A549 (cell line): ENCODE measurements around the gene THADA.

Experiments
- CTCF ChIP-seq: fragments of >200 bp; sonication (Bioruptor Twin); formaldehyde crosslinking; IDR thresholded peaks from 3 replicates; pipeline ENCODE4 v1.5.1; 2016
- EHMT2 ChIP-seq: fragments of 200-600 bp; sonication (generic); IDR thresholded peaks from 2 replicates; pipeline ENCODE4 v1.6.1; 2016; ENCODE audit warnings: antibody characterized with exemption, low read depth, mild to moderate bottlenecking, moderate library complexity
- EP300 ChIP-seq, 2 experiments: fragments of >200 bp; sonication (Bioruptor Twin); formaldehyde crosslinking; IDR thresholded peaks; 2 replicates in 1 of 2; 3 replicates in 1 of 2; pipeline ENCODE4 v1.6.1; 2016 to 2017
- POLR2A ChIP-seq: IDR thresholded peaks from 2 replicates; pipeline ENCODE4 v1.6.1; 2012; ENCODE audit warnings: mild to moderate bottlenecking, low read length
- RAD21 ChIP-seq, 2 experiments: fragments of >200 bp in 1 of 2; sonication (Bioruptor Twin) in 1 of 2; formaldehyde crosslinking in 1 of 2; IDR thresholded peaks in 1 of 2; conservative IDR thresholded peaks in 1 of 2; 2 replicates in 1 of 2; 3 replicates in 1 of 2; pipeline ENCODE4 v1.6.1; 2012 to 2018; ENCODE audit warnings: inconsistent platforms in 1 of 2
- RCOR1 ChIP-seq: fragments of 150-350 bp; IDR thresholded peaks from 2 replicates; pipeline ENCODE4 v1.6.1; 2014; ENCODE audit warnings: antibody characterized with exemption, low read length, low read depth
- TP53 ChIP-seq: fragments of 250-450 bp; sonication (Bioruptor Pico); IDR thresholded peaks from 2 replicates; pipeline ENCODE4 v1.5.0; 2021; ENCODE audit warnings: mild to moderate bottlenecking, moderate library complexity

DNA sequence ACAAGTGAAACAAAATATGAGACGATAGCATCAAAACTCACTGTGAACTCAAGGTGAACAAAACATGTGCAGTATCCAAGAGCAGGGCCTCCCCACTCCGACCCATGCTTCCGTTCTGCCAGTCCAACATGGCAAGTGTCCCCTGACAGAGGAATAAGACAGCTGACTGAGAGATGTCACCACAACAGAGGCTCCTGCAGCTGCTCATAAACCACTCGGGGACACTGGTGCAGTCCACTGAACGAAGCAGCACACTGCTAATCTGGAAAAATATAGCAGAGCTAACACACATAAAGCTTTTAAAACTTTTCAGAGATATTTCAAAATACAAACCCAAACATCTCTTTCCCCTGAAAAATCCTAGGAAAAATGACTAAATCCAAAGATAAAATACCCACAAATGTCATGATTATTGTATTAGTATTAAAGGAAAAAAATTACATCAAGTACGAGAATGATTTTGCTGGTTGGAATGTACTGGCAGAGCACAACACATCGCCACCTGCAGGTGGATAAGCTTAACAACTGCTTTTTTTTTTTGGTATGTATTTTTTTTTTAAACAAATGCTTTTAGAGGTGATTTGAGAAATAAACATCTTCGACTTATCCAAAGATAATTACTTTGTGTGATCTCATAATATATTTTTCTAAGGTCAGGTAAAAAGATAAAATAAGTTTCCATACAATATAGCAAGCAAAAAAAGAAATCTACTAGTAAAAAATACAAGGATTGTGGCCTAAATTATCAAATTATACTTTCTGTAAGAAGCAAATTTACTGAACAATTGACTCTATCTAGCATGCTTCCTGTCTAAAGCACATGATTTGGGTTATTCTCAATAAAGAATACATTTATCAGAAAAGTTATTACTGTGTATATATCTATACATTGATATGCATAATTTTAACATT is 18.6 kb downstream of the THADA start:
- TF ChIP-seq POLR2A: no peak
- no peak for TF ChIP-seq EP300 (IDR thresholded peaks at IDR 0.05)
- TF ChIP-seq EHMT2: no peak
- TF ChIP-seq CTCF: peak; percentile 93
- no peak for TF ChIP-seq TP53 (CRISPR knock-in tag)
- TF ChIP-seq RAD21 (conservative IDR thresholded peaks at IDR 0.05 in 1 of 2, IDR thresholded peaks at IDR 0.05 in 1 of 2): peak; percentile 37 to 47; a peak in 4 of 5 replicates
- TF ChIP-seq RCOR1: no peak
